Measurements from ENCODE around the gene PCDHGB1.
A peak's percentile ranks its signal among the peaks of the same experiment; 100 is the strongest.
"Not testable (repeated sequence)": the region's sequence is repeated elsewhere in the genome, so short reads cannot be mapped to it uniquely, and the experiment has no call there.

PCDHGB1 gene

GRCh38 chr5:141346017-141346416, 3.9 kb upstream of the PCDHGB1 start:
- DNase-seq = not testable (repeated sequence)

GRCh38 chr5:141351591-141351990, 1.7 kb downstream of the PCDHGB1 start:
- DNase-seq = no peak

GRCh38 chr5:141354900-141355469, 5.1 kb downstream of the PCDHGB1 start, which contains the start of gene PCDHGA4:
PCDHGA4 (plus strand) TSS chr5:141355021; CDS start chr5:141355108, 87 bp downstream.
- DNase-seq = peak; percentile 15

- no peak for DNase-seq
Measured at GRCh38 chr5:141355641-141356040, 5.7 kb downstream of the PCDHGB1 start.

- DNase-seq = no peak
Measured at GRCh38 chr5:141356133-141356532, 6.2 kb downstream of the PCDHGB1 start.

GRCh38 chr5:141356950-141357349, 7.1 kb downstream of the PCDHGB1 start:
- DNase-seq = no peak

- peak; percentile 46 for DNase-seq
Measured at GRCh38 chr5:141359790-141360426, 10.0 kb downstream of the PCDHGB1 start, which contains the start of gene PCDHGB2. PCDHGB2 (plus strand) TSS chr5:141359994; CDS start chr5:141360136, 142 bp downstream.

- DNase-seq = no peak
Measured at GRCh38 chr5:141360685-141361084, 10.8 kb downstream of the PCDHGB1 start.

- DNase-seq = no peak
Measured at GRCh38 chr5:141362719-141363118, 12.8 kb downstream of the PCDHGB1 start.

GRCh38 chr5:141363952-141364660, 14.2 kb downstream of the PCDHGB1 start, which contains the start of gene PCDHGA5:
PCDHGA5 (plus strand) TSS chr5:141364162; CDS start chr5:141364331, 169 bp downstream.
- DNase-seq = no peak

GRCh38 chr5:141366016-141366896, 16.4 kb downstream of the PCDHGB1 start:
- DNase-seq = no peak

- DNase-seq = peak; percentile 52
Measured at GRCh38 chr5:141369994-141370848, 20.3 kb downstream of the PCDHGB1 start, which contains the start of gene PCDHGB3. PCDHGB3 (plus strand) TSS chr5:141370242; CDS start chr5:141370395, 153 bp downstream.

- no peak for DNase-seq
Measured at GRCh38 chr5:141371572-141372475, 21.9 kb downstream of the PCDHGB1 start.

GRCh38 chr5:141373673-141374317, 23.9 kb downstream of the PCDHGB1 start, which contains the start of gene PCDHGA6:
PCDHGA6 (plus strand) TSS chr5:141373891; CDS start chr5:141374084, 193 bp downstream.
- peak; percentile 13 for DNase-seq

- DNase-seq = no peak
Measured at GRCh38 chr5:141374627-141375026, 24.7 kb downstream of the PCDHGB1 start.

- DNase-seq = not testable (repeated sequence)
Measured at GRCh38 chr5:141375444-141376155, 25.7 kb downstream of the PCDHGB1 start.

GRCh38 chr5:141382469-141383294, 32.8 kb downstream of the PCDHGB1 start, which contains the start of gene PCDHGA7:
PCDHGA7 (plus strand) TSS chr5:141382742; CDS start chr5:141382900, 158 bp downstream.
- peak; percentile 10 for DNase-seq

GRCh38 chr5:141383345-141383744, 33.4 kb downstream of the PCDHGB1 start:
- no peak for DNase-seq
